Thymus (tissue), 11 donors: ENCODE data around the gene VPS8. TPM values are rescaled to one million over a fixed set of nuclear protein-coding genes. Genes with fewer than 3 reads are reported as not detected.

Source experiments
- DNase-seq, 9 donors: peaks; one replicate each; pipeline ENCODE4 v3.0.0-alpha.2; 2013; ENCODE audit warnings: low spot score in 9 of 9, low read depth in 6 of 9, missing footprints in 1 of 9
- H3K27ac ChIP-seq, 2 donors: one replicate each; pipeline ENCODE4 v1.5.1; 2013; ENCODE audit warnings: control low read depth in 1 of 2, low read depth in 1 of 2, low read length in 1 of 2, mild to moderate bottlenecking in 1 of 2, moderate library complexity in 1 of 2
- H3K27me3 ChIP-seq, 2 donors: one replicate each; pipeline ENCODE4 v1.5.1; 2013; ENCODE audit warnings: low read length in 1 of 2; ENCODE audit not compliant: control insufficient read depth in 2 of 2, insufficient read depth in 1 of 2
- H3K36me3 ChIP-seq, 2 donors: one replicate each; pipeline ENCODE4 v1.5.1; 2013; ENCODE audit warnings: low read length in 1 of 2, mild to moderate bottlenecking in 1 of 2, moderate library complexity in 1 of 2; ENCODE audit not compliant: control insufficient read depth in 2 of 2, insufficient read depth in 2 of 2
- H3K4me1 ChIP-seq, 2 donors: one replicate each; pipeline ENCODE4 v1.5.1; 2013; ENCODE audit warnings: low read length in 2 of 2; ENCODE audit not compliant: control insufficient read depth in 2 of 2, insufficient read depth in 2 of 2
- H3K4me3 ChIP-seq, 2 donors: one replicate each; pipeline ENCODE4 v1.5.1; 2013; ENCODE audit warnings: low read length in 2 of 2, control low read depth in 1 of 2, mild to moderate bottlenecking in 1 of 2
- H3K9me3 ChIP-seq, 2 donors: one replicate each; pipeline ENCODE4 v1.5.1; 2013; ENCODE audit warnings: low read length in 1 of 2, mild to moderate bottlenecking in 1 of 2; ENCODE audit not compliant: control insufficient read depth in 2 of 2, insufficient read depth in 1 of 2
- WGBS: extraction: QIAGEN DNeasy Blood & Tissue Kit; methylation state at CpG from one replicate; pipeline ENCODE4 v1.1.7; 2013; 5-methylcytosine and 5-hydroxymethylcytosine counted together
- polyA plus RNA-seq: library from polyadenylated mRNA; stranded (reverse); fragments of 200-250 nt; gene quantifications from one replicate; pipeline ENCODE4 v1.2.3, GENCODE V29; 2013
- total RNA-seq: library from RNA; stranded (reverse); fragments of 120-200 nt; gene quantifications from one replicate; pipeline ENCODE4 v1.2.4, GENCODE V29; 2013
- donor health status: healthy.

VPS8 gene
- total and polyA plus RNA-seq, 2 donors = 20.1 to 36.1 TPM

- Histone ChIP-seq H3K36me3 (no peaks in the 10 kb centered on the region), H3K4me3 (no peak overlapping the region), H3K4me1 (no peaks in the 10 kb centered on the region), H3K27ac (no peak overlapping the region), H3K9me3 (peaks cover 0 to 2% of the 10 kb centered on the region in 2 donors), H3K27me3 (peaks cover 0 to 6% of the 10 kb centered on the region in 2 donors)
- no peak for DNase-seq
- WGBS = 98% methylated on average over 1 of the region's 1 CpG
Measured at GRCh38 chr3:184804801-184805200, 7.2 kb upstream of the VPS8 start.

GRCh38 chr3:184805351-184806038 is 6.5 kb upstream of the VPS8 start:
- 79% methylated on average over 3 of the region's 3 CpGs for WGBS
- no peak overlapping the region for H3K27ac ChIP-seq

DNA sequence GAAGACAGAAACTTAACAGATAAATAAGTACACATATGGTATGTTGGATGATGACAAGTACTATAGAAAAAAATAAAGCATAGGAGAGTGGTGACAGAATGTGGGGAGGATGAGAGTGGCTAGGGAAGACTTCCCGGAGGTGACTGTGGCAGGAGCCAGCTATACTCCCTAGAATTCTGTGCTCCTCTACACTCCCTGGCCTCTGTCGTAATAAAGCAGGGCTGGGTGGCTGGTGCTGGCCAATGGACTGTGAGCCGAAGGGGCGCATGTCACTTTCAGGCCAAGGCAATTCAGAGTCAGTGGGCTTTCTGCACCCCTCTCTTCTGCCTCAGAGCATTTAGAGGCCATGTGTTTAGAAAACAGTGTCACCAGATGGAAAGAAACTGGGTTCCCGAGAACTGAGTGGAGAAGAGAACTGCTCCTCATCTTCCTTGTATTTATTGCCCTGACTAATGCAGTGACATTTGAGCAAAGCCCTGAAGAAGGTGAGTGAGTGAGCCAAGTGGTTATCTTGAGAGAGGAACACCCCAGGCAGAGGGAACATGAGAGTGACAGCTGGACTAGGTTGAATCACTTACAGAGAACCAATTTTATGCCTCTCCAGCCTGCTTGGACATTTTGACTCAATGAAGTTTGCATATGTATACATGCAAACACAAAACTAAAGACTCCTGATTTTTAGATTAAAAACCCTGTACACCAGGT is 5.2 kb upstream of the VPS8 start:
- no peaks in the 10 kb centered on the region for H3K36me3 ChIP-seq
- H3K9me3 ChIP-seq = peaks cover 0 to 2% of the 10 kb centered on the region in 2 donors
- H3K27ac ChIP-seq = no peak overlapping the region
- no peak overlapping the region for H3K4me3 ChIP-seq
- H3K4me1 ChIP-seq = no peaks in the 10 kb centered on the region
- peaks cover 0 to 2% of the 10 kb centered on the region in 2 donors for H3K27me3 ChIP-seq
- WGBS = 97% methylated on average over 5 of the region's 5 CpGs
- no peak for DNase-seq

More at GRCh38 chr3:184805351-184806038, 6.5 kb upstream of the VPS8 start:
- no peak for DNase-seq
- no peak overlapping the region for H3K4me3 ChIP-seq
- H3K9me3 ChIP-seq = peaks cover 0 to 2% of the 10 kb centered on the region in 2 donors
- H3K4me1 ChIP-seq = no peaks in the 10 kb centered on the region
- H3K36me3 ChIP-seq = no peaks in the 10 kb centered on the region
- peaks cover 0 to 2% of the 10 kb centered on the region in 2 donors for H3K27me3 ChIP-seq

GRCh38 chr3:184807549-184807948 is 4.4 kb upstream of the VPS8 start:
- 92% methylated on average over 3 of the region's 3 CpGs for WGBS
- Histone ChIP-seq H3K27ac (no peak overlapping the region), H3K4me1 (peaks cover 0 to 2% of the 10 kb centered on the region in 2 donors), H3K36me3 (no peaks in the 10 kb centered on the region), H3K4me3 (no peak overlapping the region), H3K9me3 (peaks cover 0 to 2% of the 10 kb centered on the region in 2 donors), H3K27me3 (peaks cover 0 to 2% of the 10 kb centered on the region in 2 donors)
- DNase-seq = no peak

GRCh38 chr3:184808021-184808420 is 3.9 kb upstream of the VPS8 start:
- H3K27ac ChIP-seq = no peak overlapping the region
- H3K4me3 ChIP-seq = no peak overlapping the region
- peaks cover 0 to 2% of the 10 kb centered on the region in 2 donors for H3K9me3 ChIP-seq
- peaks cover 3 to 7% of the 10 kb centered on the region in 2 donors for H3K4me1 ChIP-seq
- WGBS = 68% methylated on average over 4 of the region's 4 CpGs
- peaks cover 0 to 2% of the 10 kb centered on the region in 2 donors for H3K27me3 ChIP-seq
- H3K36me3 ChIP-seq = no peaks in the 10 kb centered on the region
- DNase-seq = no peak

- H3K27me3 ChIP-seq = peaks cover 0 to 2% of the 10 kb centered on the region in 2 donors
- no peaks in the 10 kb centered on the region for H3K36me3 ChIP-seq
- H3K4me1 ChIP-seq = peaks cover 8% of the 10 kb centered on the region in 2 donors
- 97% methylated on average over 3 of the region's 3 CpGs for WGBS
- H3K9me3 ChIP-seq = peaks cover 0 to 2% of the 10 kb centered on the region in 2 donors
- H3K27ac ChIP-seq = no peak overlapping the region
- H3K4me3 ChIP-seq = no peak overlapping the region
- no peak for DNase-seq
Measured at GRCh38 chr3:184810146-184810545, 1.8 kb upstream of the VPS8 start.

DNA sequence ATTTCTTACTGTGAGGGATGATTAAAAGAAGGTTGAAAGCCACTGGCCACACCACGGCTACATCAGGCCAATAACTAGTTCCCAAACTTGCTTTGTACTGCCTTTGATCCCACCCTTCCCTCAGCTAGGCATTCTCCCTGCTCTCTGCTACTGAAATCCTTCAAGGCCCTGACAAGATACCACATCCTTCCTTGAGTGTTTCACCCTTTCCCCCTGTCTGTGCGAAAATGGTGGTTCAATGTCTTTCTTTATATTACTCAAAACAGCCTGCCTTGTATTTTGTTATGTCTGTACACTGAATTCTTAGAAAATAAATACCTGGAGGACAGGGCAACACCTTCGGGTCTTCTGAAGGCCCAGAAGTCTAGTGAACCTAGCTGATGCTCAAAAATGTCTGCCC is 932 bp upstream of the VPS8 start:
- WGBS = 89% methylated on average over 3 of the region's 3 CpGs
- no peak overlapping the region for H3K4me3 ChIP-seq
- no peak for DNase-seq
- H3K9me3 ChIP-seq = peaks cover 0 to 2% of the 10 kb centered on the region in 2 donors
- H3K27me3 ChIP-seq = peaks cover 0 to 2% of the 10 kb centered on the region in 2 donors
- H3K4me1 ChIP-seq = peaks cover 8% of the 10 kb centered on the region in 2 donors
- H3K36me3 ChIP-seq = no peaks in the 10 kb centered on the region
- H3K27ac ChIP-seq = no peak overlapping the region

- Histone ChIP-seq H3K4me3 (peak overlapping the region; percentile 58 to 84), H3K9me3 (peaks cover 0 to 2% of the 10 kb centered on the region in 2 donors), H3K27me3 (peaks cover 0 to under 1% of the 10 kb centered on the region in 2 donors), H3K36me3 (no peaks in the 10 kb centered on the region), H3K4me1 (peaks cover 8% of the 10 kb centered on the region in 2 donors), H3K27ac (no peak overlapping the region)
- 4% methylated on average over 3 of the region's 3 CpGs for WGBS
- no peak for DNase-seq
Measured at GRCh38 chr3:184811663-184811998, 335 bp upstream of the VPS8 start.

DNA sequence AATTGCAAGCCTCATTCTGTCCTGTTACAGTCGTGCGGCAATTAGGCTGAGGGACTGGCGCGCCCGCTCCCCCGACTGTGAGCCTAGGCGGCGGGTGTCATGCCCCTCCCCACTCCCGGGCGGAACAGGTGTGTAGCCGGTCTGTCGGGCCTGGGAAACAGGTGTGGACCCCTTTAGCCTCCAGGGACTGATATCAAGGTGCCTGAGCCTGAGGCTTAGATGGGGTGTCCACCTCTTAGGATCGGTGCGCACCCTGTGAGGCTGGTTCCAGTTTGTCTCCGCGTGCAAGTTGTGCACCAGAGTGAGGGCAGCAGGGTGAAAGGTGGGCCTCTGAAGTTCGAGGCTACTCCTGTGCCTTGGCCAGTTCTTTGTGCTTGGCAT is 686 bp downstream of the VPS8 start:
- no peaks in the 10 kb centered on the region for H3K27me3 ChIP-seq
- H3K4me1 ChIP-seq = peaks cover 8% of the 10 kb centered on the region in 2 donors
- DNase-seq = peak in 2 of 9 donors; percentile 13 to 17
- H3K9me3 ChIP-seq = no peaks in the 10 kb centered on the region
- no peak overlapping the region for H3K27ac ChIP-seq
- 8% methylated on average over 17 of the region's 17 CpGs for WGBS
- peak overlapping the region; percentile 58 to 84 for H3K4me3 ChIP-seq
- H3K36me3 ChIP-seq = no peaks in the 10 kb centered on the region
